NB4 (cell line): Measurements from ENCODE around the gene PDCD6IP.

ENCODE experiments used
- POLR2A ChIP-seq: IDR thresholded peaks from 2 replicates; pipeline ENCODE4 v1.6.1; 2011; ENCODE audit warnings: mild to moderate bottlenecking; ENCODE audit not compliant: insufficient read length; ENCODE audit errors: extremely low read depth
- TF ChIP-seq, protein P1 (sequence below): IDR thresholded peaks from one replicate; pipeline ENCODE4 v1.5.1; 2012; ENCODE audit warnings: low read depth, low read length

DNA sequence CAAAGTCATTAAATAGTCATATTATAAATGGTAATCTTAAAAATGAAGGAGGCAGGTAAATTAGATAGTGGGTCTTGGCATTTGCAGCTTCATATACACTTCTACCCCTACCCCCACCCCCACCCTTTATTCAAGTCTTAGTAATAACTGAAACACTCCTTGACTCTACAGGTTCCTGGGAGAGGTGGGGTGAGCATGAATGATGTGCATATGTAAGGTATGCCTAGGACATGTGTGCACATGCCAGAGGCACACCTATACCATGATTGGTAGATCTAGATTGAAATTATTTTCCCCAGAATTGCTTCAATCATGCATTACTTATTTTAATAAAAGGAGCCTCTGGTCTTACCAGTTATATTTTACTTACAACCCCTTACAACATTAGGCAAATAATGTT, 40.1 kb upstream of the PDCD6IP start:
- TF ChIP-seq, protein P1, sequence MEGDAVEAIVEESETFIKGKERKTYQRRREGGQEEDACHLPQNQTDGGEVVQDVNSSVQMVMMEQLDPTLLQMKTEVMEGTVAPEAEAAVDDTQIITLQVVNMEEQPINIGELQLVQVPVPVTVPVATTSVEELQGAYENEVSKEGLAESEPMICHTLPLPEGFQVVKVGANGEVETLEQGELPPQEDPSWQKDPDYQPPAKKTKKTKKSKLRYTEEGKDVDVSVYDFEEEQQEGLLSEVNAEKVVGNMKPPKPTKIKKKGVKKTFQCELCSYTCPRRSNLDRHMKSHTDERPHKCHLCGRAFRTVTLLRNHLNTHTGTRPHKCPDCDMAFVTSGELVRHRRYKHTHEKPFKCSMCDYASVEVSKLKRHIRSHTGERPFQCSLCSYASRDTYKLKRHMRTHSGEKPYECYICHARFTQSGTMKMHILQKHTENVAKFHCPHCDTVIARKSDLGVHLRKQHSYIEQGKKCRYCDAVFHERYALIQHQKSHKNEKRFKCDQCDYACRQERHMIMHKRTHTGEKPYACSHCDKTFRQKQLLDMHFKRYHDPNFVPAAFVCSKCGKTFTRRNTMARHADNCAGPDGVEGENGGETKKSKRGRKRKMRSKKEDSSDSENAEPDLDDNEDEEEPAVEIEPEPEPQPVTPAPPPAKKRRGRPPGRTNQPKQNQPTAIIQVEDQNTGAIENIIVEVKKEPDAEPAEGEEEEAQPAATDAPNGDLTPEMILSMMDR = no peak
- no peak for TF ChIP-seq POLR2A
